Naive thymus-derived CD4-positive, alpha-beta T cell (primary cell): ENCODE measurements around the gene LRFN4. TPM values are rescaled to one million over a fixed set of nuclear protein-coding genes. Genes with fewer than 3 reads are reported as not detected.
"Not testable (repeated sequence)": the region's sequence is repeated elsewhere in the genome, so short reads cannot be mapped to it uniquely, and the experiment has no call there.

Experiments
- ATAC-seq: fragments of 150-1000 bp; cut with Tn5 transposase; 2 replicates; pipeline ENCODE4 v1.10.0; 2021; ENCODE audit warnings: mild to moderate bottlenecking, moderate library complexity
- CTCF ChIA-PET: fragments of 350-600 bp; sonication (Branson Sonifier 250); formaldehyde crosslinking; loops from one replicate; lab custom pipeline; 2021; ENCODE audit warnings: antibody characterized with exemption; lab: Charles Lee
- POLR2A ChIA-PET: fragments of 350-600 bp; sonication (Branson Sonifier 250); formaldehyde crosslinking; loops from one replicate; lab custom pipeline; 2021; ENCODE audit warnings: antibody characterized with exemption, inconsistent platforms; lab: Charles Lee
- DNase-seq, 9 donors: peaks; one replicate each; pipeline versions ENCODE4 v3.0.0 to v3.0.0-alpha.2; 2020 to 2022; ENCODE audit warnings: mixed read lengths in 1 of 9
- H3K27ac ChIP-seq: one replicate; pipeline ENCODE4 v1.7.0; 2013; ENCODE audit warnings: mild to moderate bottlenecking, low read depth, low read length, moderate library complexity
- H3K27me3 ChIP-seq, 2 donors: one replicate each; pipeline ENCODE4 v1.7.0; 2013; ENCODE audit warnings: low read length in 2 of 2, mild to moderate bottlenecking in 2 of 2, moderate library complexity in 2 of 2; ENCODE audit not compliant: control insufficient read depth in 2 of 2, insufficient read depth in 2 of 2
- H3K36me3 ChIP-seq, 3 experiments: 1 replicate in 2 of 3; 2 replicates in 1 of 3; pipeline ENCODE4 v1.7.0; 2013; ENCODE audit warnings: low read length in 3 of 3, mild to moderate bottlenecking in 3 of 3, moderate library complexity in 1 of 3; ENCODE audit not compliant: insufficient read depth in 3 of 3, control insufficient read depth in 2 of 3
- H3K4me1 ChIP-seq, 2 donors: one replicate each; pipeline ENCODE4 v1.7.0; 2013; ENCODE audit warnings: low read length in 2 of 2, mild to moderate bottlenecking in 2 of 2, moderate library complexity in 1 of 2; ENCODE audit not compliant: control insufficient read depth in 2 of 2, insufficient read depth in 2 of 2
- H3K4me3 ChIP-seq: 2 replicates; pipeline ENCODE4 v1.7.0; 2013; ENCODE audit warnings: mild to moderate bottlenecking, low read length
- H3K9me3 ChIP-seq, 3 experiments: 1 replicate in 2 of 3; 2 replicates in 1 of 3; pipeline ENCODE4 v1.7.0; 2013; ENCODE audit warnings: low read length in 3 of 3; ENCODE audit not compliant: control insufficient read depth in 2 of 3
- H3K27ac Mint-ChIP-seq, 9 donors: one replicate each; pipeline ENCODE4 v1.8.0; 2020 to 2022; ENCODE audit warnings: mixed read lengths in 9 of 9, mild to moderate bottlenecking in 8 of 9, moderate library complexity in 5 of 9, inconsistent platforms in 2 of 9
- H3K27me3 Mint-ChIP-seq, 5 donors: one replicate each; pipeline ENCODE4 v1.8.0; 2021 to 2022; ENCODE audit warnings: mixed read lengths in 5 of 5, mild to moderate bottlenecking in 1 of 5
- H3K36me3 Mint-ChIP-seq, 5 donors: one replicate each; pipeline ENCODE4 v1.8.0; 2020 to 2022; ENCODE audit warnings: mixed read lengths in 5 of 5, mild to moderate bottlenecking in 3 of 5, inconsistent platforms in 1 of 5
- H3K4me1 Mint-ChIP-seq, 7 donors: one replicate each; pipeline ENCODE4 v1.8.0; 2020 to 2022; ENCODE audit warnings: mixed read lengths in 7 of 7, mild to moderate bottlenecking in 3 of 7, inconsistent platforms in 1 of 7
- H3K4me3 Mint-ChIP-seq, 10 donors: one replicate each; pipeline ENCODE4 v1.8.0; 2020 to 2022; ENCODE audit warnings: mild to moderate bottlenecking in 10 of 10, mixed read lengths in 10 of 10, moderate library complexity in 6 of 10, inconsistent platforms in 2 of 10
- H3K9me3 Mint-ChIP-seq, 11 donors: one replicate each; pipeline ENCODE4 v1.8.0; 2020 to 2022; ENCODE audit warnings: mixed read lengths in 11 of 11, mild to moderate bottlenecking in 4 of 11, inconsistent platforms in 1 of 11, moderate library complexity in 1 of 11
- intact Hi-C, 2 donors: fragments of 100-400 bp; cut with micrococcal nuclease; formaldehyde crosslinking; loops; one replicate each; pipeline ENCODE4 v1.15.1; 2023
- polyA plus RNA-seq, 2 donors: library from polyadenylated mRNA; unstranded; fragments of 300-500 nt; fragmentation: Illumina TruSeq; gene quantifications; one replicate each; pipeline ENCODE4 v1.2.3, GENCODE V29; 2021
- total RNA-seq, 6 experiments: library from RNA in 5 of 6; stranded (reverse) in 5 of 6; gene quantifications; 1 replicate in 5 of 6; 2 replicates in 1 of 6; pipeline ENCODE4 v1.2.3 and lab custom pipeline; 2021 to 2026

The LRFN4 gene
- total and polyA plus RNA-seq, 7 experiments from 2014 or later, result 0.84 to 21.2 (median 1.6) TPM; not detected in 2

DNA sequence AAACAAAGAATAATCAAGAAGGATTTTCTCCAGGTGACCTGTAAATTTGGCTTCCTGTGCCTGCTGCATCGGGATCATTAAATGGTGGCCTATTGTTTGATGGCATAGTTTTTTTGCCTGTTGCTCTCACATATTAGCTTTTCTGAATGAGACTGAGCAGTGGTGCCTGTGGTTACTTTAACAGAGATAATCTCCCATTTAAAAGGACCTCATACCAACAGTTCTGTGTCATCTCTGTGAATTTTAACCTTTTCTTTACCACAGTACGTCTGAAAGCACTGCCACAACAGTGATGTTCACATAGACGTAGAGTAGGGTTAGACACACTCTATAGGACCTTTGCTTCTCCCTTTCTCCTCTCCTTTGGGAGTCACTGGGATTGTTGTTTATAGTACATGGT is 36.5 kb upstream of the LRFN4 start:
- Histone ChIP-seq H3K36me3 (no peaks in the 10 kb centered on the region), H3K4me3 (no peak overlapping the region), H3K27me3 (no peaks in the 10 kb centered on the region), H3K4me1 (no peaks in the 10 kb centered on the region), H3K27ac (no peak overlapping the region), H3K9me3 (no peaks in the 10 kb centered on the region)
- peak overlapping the region in 1 of 9 donors; percentile 36 for H3K27ac Mint-ChIP-seq
- no peaks in the 10 kb centered on the region for H3K9me3 Mint-ChIP-seq
- no peaks in the 10 kb centered on the region for H3K27me3 Mint-ChIP-seq
- intact Hi-C loops, result no loop called here
- DNase-seq (no peak), ATAC-seq (no peak)
- H3K4me3 Mint-ChIP-seq, result no peak overlapping the region
- ChIA-PET POLR2A (no interaction called here), CTCF (no interaction called here)
- peaks cover 0 to 5% (median 0%) of the 10 kb centered on the region in 5 donors for H3K36me3 Mint-ChIP-seq
- no peaks in the 10 kb centered on the region for H3K4me1 Mint-ChIP-seq

DNA sequence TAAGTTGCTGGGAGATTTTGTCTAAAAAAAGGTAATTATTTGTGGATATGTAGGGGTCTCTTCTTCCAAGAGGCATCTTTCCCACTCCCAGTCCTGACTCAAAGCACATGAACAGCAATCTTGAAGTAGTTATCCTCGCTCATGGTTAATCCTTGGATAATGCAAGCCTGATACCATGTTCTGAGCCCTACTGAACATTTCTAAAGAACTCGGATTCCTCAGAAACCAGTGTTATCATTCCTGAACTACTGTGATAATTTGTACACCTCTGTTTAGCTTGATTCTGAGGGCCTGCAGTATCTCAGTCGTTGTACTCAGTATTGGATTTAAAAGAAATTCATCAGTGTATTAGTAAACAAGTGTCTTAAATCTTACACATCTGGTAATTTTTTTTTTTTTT is 36.0 kb upstream of the LRFN4 start:
- DNase-seq (no peak), ATAC-seq (no peak)
- H3K4me1 Mint-ChIP-seq, result no peaks in the 10 kb centered on the region
- CTCF ChIA-PET, result no interaction called here
- Histone ChIP-seq H3K36me3 (no peaks in the 10 kb centered on the region), H3K4me3 (no peak overlapping the region), H3K27ac (no peak overlapping the region), H3K9me3 (no peaks in the 10 kb centered on the region), H3K4me1 (no peaks in the 10 kb centered on the region), H3K27me3 (no peaks in the 10 kb centered on the region)
- H3K27ac Mint-ChIP-seq, result peak overlapping the region in 1 of 9 donors; percentile 10
- H3K27me3 Mint-ChIP-seq, result no peaks in the 10 kb centered on the region
- H3K36me3 Mint-ChIP-seq, result peaks cover 0 to 5% (median 0%) of the 10 kb centered on the region in 5 donors
- H3K4me3 Mint-ChIP-seq, result no peak overlapping the region
- POLR2A ChIA-PET, result no interaction called here
- no peaks in the 10 kb centered on the region for H3K9me3 Mint-ChIP-seq
- intact Hi-C loops, result no loop called here

DNA sequence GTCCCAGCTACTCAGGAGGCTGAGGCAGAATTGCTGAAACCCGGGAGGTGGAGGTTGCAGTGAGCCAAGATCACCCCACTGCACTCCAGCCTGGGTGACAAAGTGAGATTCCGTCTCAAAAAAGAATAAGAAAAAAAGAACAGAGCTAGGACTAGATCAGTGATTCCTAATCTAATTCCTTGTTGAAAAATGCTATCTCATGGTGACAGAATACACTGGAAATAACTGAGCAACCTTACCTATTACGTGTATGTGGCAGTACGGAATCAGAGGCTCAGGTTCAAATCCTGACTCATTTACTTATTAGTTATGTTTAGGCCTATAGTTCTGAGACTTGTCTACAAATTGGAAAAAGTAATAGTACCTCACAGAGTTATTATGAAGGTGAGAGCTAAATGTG is 33.2 kb upstream of the LRFN4 start:
- H3K4me3 Mint-ChIP-seq, result no peak overlapping the region
- CTCF ChIA-PET, result no interaction called here

DNA sequence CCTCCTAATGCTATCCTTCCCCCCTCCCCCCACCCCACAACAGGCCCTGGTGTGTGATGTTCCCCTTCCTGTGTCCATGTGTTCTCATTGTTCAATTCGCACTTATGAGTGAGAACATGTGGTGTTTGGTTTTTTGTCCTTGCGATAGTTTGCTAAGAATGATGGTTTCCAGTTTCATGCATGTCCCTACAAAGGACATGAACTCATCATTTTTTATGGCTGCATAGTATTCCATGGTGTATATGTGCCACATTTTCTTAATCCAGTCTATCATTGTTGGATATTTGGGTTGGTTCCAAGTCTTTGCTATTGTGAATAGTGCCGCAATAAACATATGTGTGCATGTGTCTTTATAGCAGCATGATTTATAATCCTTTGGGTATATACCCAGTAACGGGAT is 32.3 kb upstream of the LRFN4 start:
- H3K4me3 Mint-ChIP-seq, H3K27ac ChIP-seq, H3K4me3 ChIP-seq, H3K4me1 ChIP-seq, POLR2A ChIA-PET, ATAC-seq, intact Hi-C loops, H3K9me3 Mint-ChIP-seq, H3K9me3 ChIP-seq, H3K27me3 Mint-ChIP-seq, H3K36me3 Mint-ChIP-seq, H3K27me3 ChIP-seq, H3K4me1 Mint-ChIP-seq, DNase-seq, H3K27ac Mint-ChIP-seq, H3K36me3 ChIP-seq, CTCF ChIA-PET: not testable (repeated sequence)

More for the DNA sequence above, 33.2 kb upstream of the LRFN4 start:
- peaks cover 0 to 7% (median 0%) of the 10 kb centered on the region in 7 donors for H3K4me1 Mint-ChIP-seq
- Histone ChIP-seq H3K36me3 (no peaks in the 10 kb centered on the region), H3K4me3 (no peak overlapping the region), H3K9me3 (no peaks in the 10 kb centered on the region), H3K27ac (no peak overlapping the region), H3K4me1 (no peaks in the 10 kb centered on the region), H3K27me3 (no peaks in the 10 kb centered on the region)
- ATAC-seq, result no peak
- no peak for DNase-seq
- no peaks in the 10 kb centered on the region for H3K27me3 Mint-ChIP-seq
- H3K9me3 Mint-ChIP-seq, result no peaks in the 10 kb centered on the region
- intact Hi-C loops, result no loop called here
- peaks cover 0 to 2% (median 0%) of the 10 kb centered on the region in 5 donors for H3K36me3 Mint-ChIP-seq
- POLR2A ChIA-PET, result no interaction called here
- no peak overlapping the region for H3K27ac Mint-ChIP-seq

DNA sequence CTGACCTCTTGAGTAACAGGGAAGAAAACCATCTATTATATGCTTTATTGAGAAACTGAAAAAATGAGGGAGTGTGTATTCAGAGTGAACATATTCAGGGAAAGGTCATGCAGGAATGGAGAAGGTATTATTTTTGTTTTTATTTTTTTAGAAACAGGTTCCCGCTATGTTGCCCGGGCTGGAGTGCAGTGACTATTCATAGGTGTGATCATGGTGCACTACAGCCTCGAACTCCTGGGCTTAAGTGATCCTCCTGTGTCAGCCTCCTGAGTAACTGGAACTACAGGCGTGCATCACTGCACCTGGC is 22.4 kb upstream of the LRFN4 start:
- POLR2A ChIA-PET, result interaction anchor here (0.9 to 1.8 kb wide), 3 partner anchors 8 to 138 kb away, joined by 3 to 7 read pairs (median 5); no protein-coding TSS in a partner anchor
- Mint-ChIP-seq H3K4me3 (no peak overlapping the region), H3K27me3 (no peaks in the 10 kb centered on the region), H3K9me3 (no peaks in the 10 kb centered on the region), H3K27ac (peak overlapping the region in 8 of 9 donors; percentile 22 to 92 (median 62)), H3K36me3 (peaks cover 0 to 3% (median 0%) of the 10 kb centered on the region in 5 donors), H3K4me1 (peaks cover 0 to 23% (median 18%) of the 10 kb centered on the region in 7 donors)
- intact Hi-C loops, result loop anchor here (1.0 to 5.0 kb wide), 7 partner anchors 9 to 426 kb away; partner anchors contain the start of gene RCE1 (in 1 of the 2)
- Histone ChIP-seq H3K4me1 (peaks cover 3 to 6% of the 10 kb centered on the region in 2 donors), H3K4me3 (no peak overlapping the region), H3K36me3 (peaks cover 0 to 5% (median 0%) of the 10 kb centered on the region in 3 experiments), H3K9me3 (no peaks in the 10 kb centered on the region), H3K27ac (peak overlapping the region; percentile 6), H3K27me3 (no peaks in the 10 kb centered on the region)
- DNase-seq (no peak), ATAC-seq (no peak)
- CTCF ChIA-PET, result interaction anchor here (1.1 to 3.5 kb wide), 2 partner anchors 138 to 428 kb away, joined by 3 to 29 read pairs; no protein-coding TSS in a partner anchor

DNA sequence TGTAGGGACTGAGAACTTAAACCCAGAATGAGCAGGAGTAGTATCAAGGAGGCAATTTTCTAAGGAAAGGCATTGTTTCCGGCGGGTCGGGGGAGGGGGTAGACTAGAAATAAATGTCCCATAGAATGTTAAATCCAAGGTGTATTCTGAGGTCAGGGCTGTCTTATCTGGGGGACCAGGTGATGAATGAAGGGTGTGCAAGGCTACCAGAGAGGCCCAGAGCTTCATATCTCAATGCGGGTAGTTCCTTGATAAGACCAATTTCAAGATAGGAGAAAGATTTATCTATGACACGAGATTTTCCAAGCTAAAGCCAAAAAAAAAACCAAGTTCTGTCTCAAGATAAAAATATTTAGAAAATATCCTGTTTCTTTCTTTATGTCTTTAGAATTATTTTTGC is 21.9 kb upstream of the LRFN4 start:
- H3K36me3 ChIP-seq, result peaks cover 0 to 5% (median 0%) of the 10 kb centered on the region in 3 experiments
- H3K9me3 ChIP-seq, result no peaks in the 10 kb centered on the region
- Mint-ChIP-seq H3K27ac (peak overlapping the region in 6 of 9 donors; percentile 22 to 92 (median 58)), H3K9me3 (no peaks in the 10 kb centered on the region), H3K27me3 (no peaks in the 10 kb centered on the region), H3K4me1 (peaks cover 0 to 27% (median 23%) of the 10 kb centered on the region in 7 donors), H3K36me3 (peaks cover 0 to 3% (median 0%) of the 10 kb centered on the region in 5 donors), H3K4me3 (no peak overlapping the region)
- intact Hi-C loops, result loop anchor here (1.0 to 5.0 kb wide), 7 partner anchors 8 to 427 kb away; partner anchors contain the start of gene RCE1 (in 1 of the 2)
- no peaks in the 10 kb centered on the region for H3K27me3 ChIP-seq
- no peak overlapping the region for H3K4me3 ChIP-seq
- ATAC-seq (no peak), DNase-seq (no peak)
- H3K27ac ChIP-seq, result no peak overlapping the region
- POLR2A ChIA-PET, result interaction anchor here (0.9 to 1.8 kb wide), 3 partner anchors 7 to 139 kb away, joined by 3 to 7 read pairs (median 5); no protein-coding TSS in a partner anchor
- peaks cover 4 to 10% of the 10 kb centered on the region in 2 donors for H3K4me1 ChIP-seq
- CTCF ChIA-PET, result interaction anchor here (1.1 to 3.5 kb wide), 2 partner anchors 138 to 429 kb away, joined by 3 to 29 read pairs; no protein-coding TSS in a partner anchor
